ENCODE data around the gene SYNJ2.
A peak's percentile ranks its signal among the peaks of the same experiment; 100 is the strongest.

Gene SYNJ2

GRCh38 chr6:158060455-158061360 lies 79.0 kb downstream of the SYNJ2 start:
- DNase-seq (ENCODE audit: low spot score): peak; percentile 35

GRCh38 chr6:158061361-158061708 lies 79.7 kb downstream of the SYNJ2 start:
- DNase-seq (ENCODE audit: low spot score): no peak

- DNase-seq (ENCODE audit: low spot score): no peak
Observed at GRCh38 chr6:158061709-158062461, 80.2 kb downstream of the SYNJ2 start.

GRCh38 chr6:158063736-158064135 lies 82.1 kb downstream of the SYNJ2 start:
- DNase-seq (ENCODE audit: low spot score): no peak

GRCh38 chr6:158064725-158065251 lies 83.1 kb downstream of the SYNJ2 start:
- no peak for DNase-seq (ENCODE audit: low spot score)

- DNase-seq (ENCODE audit: low spot score): no peak
Observed at GRCh38 chr6:158066136-158066781, 84.6 kb downstream of the SYNJ2 start.

- DNase-seq (ENCODE audit: low spot score): no peak
Observed at GRCh38 chr6:158067436-158068015, 85.9 kb downstream of the SYNJ2 start.

- DNase-seq (ENCODE audit: low spot score): no peak
Observed at GRCh38 chr6:158068156-158068892, 86.7 kb downstream of the SYNJ2 start.

- no peak for DNase-seq (ENCODE audit: low spot score)
Observed at GRCh38 chr6:158068893-158069799, 87.5 kb downstream of the SYNJ2 start.

- no peak for DNase-seq (ENCODE audit: low spot score)
Observed at GRCh38 chr6:158069800-158070195, 88.1 kb downstream of the SYNJ2 start.

- DNase-seq (ENCODE audit: low spot score): no peak
Observed at GRCh38 chr6:158070513-158070912, 88.8 kb downstream of the SYNJ2 start.

- DNase-seq (ENCODE audit: low spot score): no peak
Observed at GRCh38 chr6:158071121-158072082, 89.7 kb downstream of the SYNJ2 start.

- peak; percentile 67 for DNase-seq (ENCODE audit: low spot score)
Observed at GRCh38 chr6:158072083-158072721, 90.5 kb downstream of the SYNJ2 start.

GRCh38 chr6:158073776-158074175 lies 92.1 kb downstream of the SYNJ2 start:
- no peak for DNase-seq (ENCODE audit: low spot score)

- DNase-seq (ENCODE audit: low spot score): no peak
Observed at GRCh38 chr6:158076548-158076947, 94.9 kb downstream of the SYNJ2 start.

GRCh38 chr6:158077676-158078075 lies 96.0 kb downstream of the SYNJ2 start:
- DNase-seq (ENCODE audit: low spot score): no peak

- DNase-seq (ENCODE audit: low spot score): no peak
Observed at GRCh38 chr6:158078320-158078719, 96.7 kb downstream of the SYNJ2 start.

GRCh38 chr6:158080849-158081656 lies 99.4 kb downstream of the SYNJ2 start:
- no peak for DNase-seq (ENCODE audit: low spot score)

Data from CD4-positive, alpha-beta T cell treated with Interleukin-2 at 100 ng/mL for 4 hours (primary cell).